Pancreas (tissue), 10 donors: Measurements from ENCODE around the gene SNX33. TPM values are rescaled to one million over a fixed set of nuclear protein-coding genes. Genes with fewer than 3 reads are reported as not detected.
A peak's percentile ranks its signal among the peaks of the same experiment; 100 is the strongest.
"Not testable (repeated sequence)": the region's sequence is repeated elsewhere in the genome, so short reads cannot be mapped to it uniquely, and the experiment has no call there.

ENCODE experiments used
- ATAC-seq, 4 donors: fragments of 200-7000 bp; cut with Tn5 transposase; one replicate each; pipeline versions ENCODE4 v1.8.0 to v1.9.1; 2020; ENCODE audit warnings: mild to moderate bottlenecking in 4 of 4, moderate library complexity in 4 of 4
- DNase-seq, 6 donors: peaks; one replicate each; pipeline ENCODE4 v3.0.0-alpha.2; 2020
- FAIRE-seq: peaks from 2 replicates; lab custom pipeline; 2012; peaks lifted over from hg19 to GRCh38; lab: Jason Lieb, UNC
- H3K27ac ChIP-seq, 4 donors: fragments of 200-600 bp; sonication (generic); 1 replicate in 3 of 4; 2 replicates in 1 of 4; pipeline versions ENCODE4 v1.5.0 to v1.8.0; 2020
- H3K27me3 ChIP-seq, 4 donors: fragments of 200-600 bp; one replicate each; pipeline ENCODE4 v1.8.0; 2021
- H3K36me3 ChIP-seq, 3 donors: fragments of 200-600 bp; sonication (generic) in 1 of 3; one replicate each; pipeline versions ENCODE4 v1.5.0 to v1.8.0; 2020 to 2021
- H3K4me1 ChIP-seq, 3 donors: fragments of 200-600 bp; one replicate each; pipeline ENCODE4 v1.8.0; 2021
- H3K4me3 ChIP-seq, 4 donors: fragments of 200-600 bp; sonication (generic) in 2 of 4; one replicate each; pipeline versions ENCODE4 v1.5.0 to v1.8.0; 2020 to 2021
- H3K9me3 ChIP-seq, 4 donors: fragments of 200-600 bp; one replicate each; pipeline ENCODE4 v1.8.0; 2021
- CTCF ChIP-seq, 4 donors: fragments of 200-600 bp; sonication (generic) in 3 of 4; IDR thresholded peaks; one replicate each; pipeline versions ENCODE4 v1.5.0 to v1.8.0; 2021; ENCODE audit warnings: antibody characterized with exemption in 4 of 4
- WGBS, 2 donors: extraction: QIAGEN DNeasy Blood & Tissue Kit; methylation state at CpG; one replicate each; pipeline ENCODE4 v1.1.7; 2013; 5-methylcytosine and 5-hydroxymethylcytosine counted together
- intact Hi-C, 3 donors: fragments of 100-400 bp; cut with DNase I; formaldehyde crosslinking; loops; one replicate each; pipeline versions ENCODE4 v1.11.1 to v1.14.2; 2022
- polyA plus RNA-seq, 2 donors: library from polyadenylated mRNA; stranded (reverse); fragments of 200-250 nt; gene quantifications; one replicate each; pipeline ENCODE4 v1.2.3, GENCODE V29; 2013
- total RNA-seq, 6 donors: library from RNA; stranded (reverse); fragmentation: NEBNext Ultra II Directional in 4 of 6; extraction: Animal tissue kit (Norgen Biotek cat#: 25700) in 4 of 6; gene quantifications; one replicate each; pipeline versions ENCODE4 v1.2.1 to v1.2.4, GENCODE V29; 2021 to 2023
- donor health status: healthy with polysubstance abuse.
- donor health status: DM: no; HTN: no; CAD: no; lungs with moderate emphysema.
- donor health status: DM: no; HTN: no; CAD: no.
- donor health status: control.
- donor health status: control.
- donor health status: Bipolar disorder and iron deficiency.
- donor health status: DM: yes; HTN: yes; CAD: no.
- donor health status: DM: no; HTN: no; CAD: no.
- donor health status: DM: no; HTN: no; CAD: no.
- donor health status: DM: yes; HTN: yes; CAD: no.

Gene SNX33
- total and polyA plus RNA-seq, 8 donors = 9.8 to 24.1 (median 13.9) TPM

GRCh38 chr15:75676688-75677464, 29.2 kb downstream of the SNX33 start:
- DNase-seq (peak in 1 of 6 donors; percentile 77), ATAC-seq (no peak), FAIRE-seq (no peak)
- H3K4me3 ChIP-seq = no peak overlapping the region
- H3K27me3 ChIP-seq = no peaks in the 10 kb centered on the region
- no peaks in the 10 kb centered on the region for H3K9me3 ChIP-seq
- no peak overlapping the region for H3K27ac ChIP-seq
- no peaks in the 10 kb centered on the region for H3K36me3 ChIP-seq
- 87 to 89% methylated on average over 30 of the region's 30 CpGs for WGBS, 2 donors
- no peak for TF ChIP-seq CTCF (IDR thresholded peaks at IDR 0.05)
- peaks cover 7 to 14% (median 9%) of the 10 kb centered on the region in 3 donors for H3K4me1 ChIP-seq
- intact Hi-C loops = no loop called here

GRCh38 chr15:75677465-75678323, 30.0 kb downstream of the SNX33 start:
- intact Hi-C loops = no loop called here
- H3K36me3 ChIP-seq = no peaks in the 10 kb centered on the region
- WGBS, 2 donors = 85 to 89% methylated on average over 16 of the region's 16 CpGs
- H3K4me1 ChIP-seq = peaks cover 4 to 8% (median 6%) of the 10 kb centered on the region in 3 donors
- no peak overlapping the region for H3K4me3 ChIP-seq
- FAIRE-seq (no peak), DNase-seq (peak in 1 of 6 donors; percentile 54), ATAC-seq (no peak)
- H3K9me3 ChIP-seq = no peaks in the 10 kb centered on the region
- H3K27me3 ChIP-seq = no peaks in the 10 kb centered on the region
- H3K27ac ChIP-seq = no peak overlapping the region
- no peak for TF ChIP-seq CTCF (IDR thresholded peaks at IDR 0.05)

GRCh38 chr15:75678324-75678690, 30.6 kb downstream of the SNX33 start:
- intact Hi-C loops, DNase-seq, H3K27me3 ChIP-seq, FAIRE-seq, H3K27ac ChIP-seq, H3K9me3 ChIP-seq, H3K4me3 ChIP-seq, ATAC-seq, H3K36me3 ChIP-seq, H3K4me1 ChIP-seq: not testable (repeated sequence)
- WGBS, 2 donors = 93 to 96% methylated on average over 6 of the region's 6 CpGs

- no peak for FAIRE-seq
- intact Hi-C loops = loop anchor here (5.0 to 10.0 kb wide), 4 partner anchors 45 to 315 kb away; partner anchors contain the start of genes MAN2C1 (in 2 of the 3) and SNUPN (in 1 of the 3)
- Histone ChIP-seq H3K4me3 (no peak overlapping the region), H3K27ac (no peak overlapping the region), H3K9me3 (no peaks in the 10 kb centered on the region), H3K4me1 (no peaks in the 10 kb centered on the region), H3K36me3 (no peaks in the 10 kb centered on the region), H3K27me3 (no peaks in the 10 kb centered on the region)
- no peak for ATAC-seq
- WGBS, 2 donors = 68 to 77% methylated on average over 11 of the region's 11 CpGs
- DNase-seq = peak in 1 of 6 donors; percentile 50
- no peak for TF ChIP-seq CTCF (IDR thresholded peaks at IDR 0.05)
Observed at GRCh38 chr15:75680007-75680789, 32.5 kb downstream of the SNX33 start.
